Hypothalamus (tissue), 51 donors: ENCODE data around the gene MRPL42.
"Not testable (repeated sequence)": the region's sequence is repeated elsewhere in the genome, so short reads cannot be mapped to it uniquely, and the experiment has no call there.

Experiments used
- DNase-seq, 51 donors: peaks; one replicate each; lab custom pipeline; 2025; lab: John Stamatoyannopoulos, UW

The MRPL42 gene

DNA sequence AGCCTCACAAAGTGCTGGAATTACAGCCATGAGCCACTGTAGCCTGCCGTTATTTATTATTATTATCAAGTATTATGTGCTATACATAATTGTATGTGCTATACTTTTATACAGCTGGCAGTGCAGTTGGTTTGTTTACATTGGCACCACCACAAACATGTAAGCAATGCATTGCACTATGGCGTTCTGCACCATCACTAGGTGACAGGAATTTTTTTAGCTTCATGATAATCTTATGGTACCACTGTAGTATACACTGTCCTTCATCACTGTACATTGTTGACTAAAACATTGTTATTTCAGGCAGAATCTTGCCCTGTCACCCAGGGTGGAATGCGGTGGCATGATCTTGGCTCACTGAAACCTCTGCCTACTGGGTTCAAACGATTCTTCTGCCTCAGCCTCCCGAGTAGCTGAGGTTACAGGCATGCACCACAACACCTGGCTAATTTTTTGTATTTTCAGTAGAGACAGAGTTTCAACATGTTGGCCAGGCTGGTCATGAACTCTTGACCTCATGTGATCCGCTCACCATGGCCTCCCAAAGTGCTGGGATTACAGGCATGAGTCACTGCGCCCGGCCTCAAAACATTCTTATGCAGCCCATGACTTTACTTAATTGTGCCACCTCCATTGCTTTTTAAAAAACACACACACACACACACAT lies 17.1 kb downstream of the MRPL42 start:
- no peak for DNase-seq

GRCh38 chr12:93492808-93493207 lies 25.5 kb downstream of the MRPL42 start:
- not testable (repeated sequence) for DNase-seq

DNA sequence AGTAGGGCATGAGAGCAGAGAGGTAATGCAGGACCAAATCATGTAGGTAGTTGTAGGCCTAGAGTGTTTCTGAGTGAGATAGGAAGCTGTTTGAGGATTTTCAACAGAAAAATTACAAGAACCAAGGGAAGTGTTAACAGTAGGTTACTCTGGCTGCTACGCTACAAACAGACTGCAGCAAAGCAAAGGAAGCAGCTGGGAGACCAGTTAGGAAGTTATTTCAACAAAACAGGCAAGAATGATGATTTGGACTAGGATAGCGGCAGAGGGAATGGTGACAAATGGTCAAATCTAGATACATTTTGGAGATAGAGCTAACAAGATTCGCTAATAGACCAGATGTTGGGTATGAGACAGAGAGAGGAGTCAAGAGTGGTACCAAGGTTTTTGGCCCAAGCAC lies 26.8 kb downstream of the MRPL42 start:
- no peak for DNase-seq

DNA sequence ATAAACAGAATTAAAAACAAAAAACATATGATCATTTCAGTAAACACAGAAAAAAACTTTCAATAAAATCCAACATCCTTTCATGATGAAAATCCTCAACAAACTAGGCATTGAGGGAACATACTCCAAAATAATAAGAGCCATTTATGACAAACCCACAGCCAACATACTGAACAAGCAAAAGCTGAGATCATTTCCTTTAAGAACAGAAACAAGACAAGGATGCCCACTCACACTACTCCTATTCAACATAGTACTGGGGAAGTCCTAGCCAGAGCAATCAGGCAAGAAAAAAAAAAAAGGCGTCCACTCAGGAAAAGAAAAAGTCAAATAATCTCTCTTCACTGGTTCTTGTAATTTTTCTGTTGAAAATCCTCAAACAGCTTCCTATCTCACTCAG lies 30.1 kb downstream of the MRPL42 start:
- DNase-seq: no peak

DNA sequence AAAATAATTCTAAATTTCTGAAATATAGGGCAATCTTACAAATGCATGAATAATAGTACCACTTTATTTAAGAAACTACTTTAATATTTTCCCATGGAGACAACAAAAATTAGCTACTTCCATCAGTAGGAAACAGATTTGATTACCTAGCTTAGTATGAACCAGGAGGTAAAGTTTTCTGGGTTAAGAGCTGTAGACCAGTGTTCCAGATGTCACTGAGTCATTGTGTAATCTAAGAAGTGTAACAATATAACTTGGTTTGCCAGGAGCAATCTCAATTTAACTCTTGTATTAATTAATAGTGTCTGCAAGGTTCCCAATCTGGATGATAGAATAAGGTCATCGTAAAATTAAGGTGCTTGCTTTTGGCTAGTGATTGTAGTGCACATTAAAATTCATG lies 31.5 kb downstream of the MRPL42 start:
- DNase-seq: not testable (repeated sequence)

DNA sequence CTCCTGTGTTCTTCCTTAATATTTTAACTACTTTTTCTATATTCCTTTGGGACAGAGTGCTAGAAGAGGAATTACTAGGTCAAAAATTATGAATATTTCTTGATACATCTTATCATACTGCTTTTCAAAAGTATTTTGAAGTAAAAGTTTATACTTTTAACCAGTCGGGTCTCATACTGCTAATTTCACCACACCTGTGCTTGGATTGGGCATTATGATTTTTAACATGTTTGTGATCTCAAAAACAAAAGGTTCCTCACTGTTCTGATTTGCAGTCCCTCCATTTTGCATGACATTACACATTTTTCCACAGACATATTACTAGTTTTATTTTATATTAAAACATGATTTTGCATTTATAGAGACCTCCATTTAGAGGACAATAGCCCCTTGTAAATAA lies 32.9 kb downstream of the MRPL42 start:
- no peak for DNase-seq

GRCh38 chr12:93500667-93501066 lies 33.4 kb downstream of the MRPL42 start:
- no peak for DNase-seq

DNA sequence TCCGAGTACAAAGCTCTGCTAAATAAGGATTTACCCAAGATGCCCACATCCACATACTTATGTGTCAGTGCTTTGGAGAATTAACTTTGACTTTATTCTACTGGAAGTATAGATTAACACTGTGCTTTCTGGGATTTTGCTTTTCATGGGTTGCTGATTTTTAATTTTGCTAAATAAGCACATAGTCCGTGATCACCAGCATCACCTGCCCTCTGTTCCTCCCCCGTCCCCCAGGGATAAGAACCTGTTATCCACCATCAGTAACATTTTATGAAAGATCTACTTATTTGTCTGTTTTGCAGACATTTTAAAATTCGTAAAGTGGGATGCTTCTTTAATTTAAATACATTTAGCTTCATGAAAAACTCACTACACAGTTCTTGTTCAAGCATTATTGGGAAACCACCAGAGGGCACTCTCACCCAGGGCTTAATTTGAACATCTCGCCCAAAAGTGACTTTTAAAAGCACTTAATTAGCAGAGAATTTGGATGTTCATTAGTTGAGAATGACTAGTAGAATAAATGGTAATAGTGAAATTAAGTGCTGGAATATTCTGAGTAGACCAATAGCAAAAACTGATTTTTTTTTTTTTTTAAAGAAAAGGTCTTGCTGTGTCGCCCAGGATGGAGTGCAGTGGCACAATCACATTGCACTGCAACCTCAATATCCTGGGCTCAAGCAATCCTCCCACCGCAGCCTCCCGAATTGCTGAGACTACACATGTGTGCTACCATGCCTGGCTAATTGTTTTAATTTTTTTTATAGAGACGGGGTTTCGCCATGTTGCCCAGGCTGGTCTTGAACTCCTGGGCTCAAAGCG lies 35.7 kb downstream of the MRPL42 start:
- DNase-seq: peak in 18 of 51 donors; percentile 0 to 37 (median 8)

- DNase-seq: no peak
Observed at GRCh38 chr12:93507165-93507564, 39.9 kb downstream of the MRPL42 start.

- no peak for DNase-seq
Observed at GRCh38 chr12:93509506-93509905, 42.2 kb downstream of the MRPL42 start.

DNA sequence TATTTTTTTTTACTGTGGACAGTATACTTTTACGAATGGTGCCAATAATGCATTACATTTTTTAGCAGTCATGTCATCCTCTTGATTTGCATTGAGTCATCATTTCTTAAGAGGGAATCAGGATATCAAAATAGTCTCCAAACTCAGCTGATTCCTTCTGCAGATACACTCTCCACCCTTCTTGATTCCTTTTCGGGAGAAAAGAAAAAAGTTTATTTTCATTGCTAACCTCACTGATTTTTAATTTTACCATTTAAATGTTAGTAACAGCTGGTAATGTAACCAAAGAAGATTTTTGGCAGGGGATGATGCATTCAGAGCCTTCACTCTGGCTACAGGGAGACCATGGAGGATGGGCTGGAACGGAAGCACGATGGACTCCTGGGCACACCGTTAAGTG lies 47.5 kb downstream of the MRPL42 start:
- DNase-seq: no peak

DNA sequence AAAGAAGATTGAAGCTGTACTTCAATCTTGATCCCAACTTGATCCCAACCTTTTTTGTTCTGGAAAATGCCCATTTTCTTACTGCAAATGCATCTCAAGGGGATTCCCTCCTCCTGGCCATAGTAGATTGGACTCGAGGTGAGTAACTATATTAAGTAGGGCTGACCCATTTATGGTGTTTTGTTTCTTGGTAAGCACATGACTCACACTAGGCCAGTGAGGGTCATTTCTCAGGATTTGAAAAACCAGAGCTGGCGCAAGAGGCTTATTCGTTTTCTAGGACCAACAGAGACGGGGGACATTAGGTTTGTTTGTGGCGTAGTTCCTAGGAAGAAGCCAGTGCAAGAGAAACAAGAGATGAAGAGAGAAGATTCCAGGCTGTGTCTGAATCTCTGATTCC lies 51.4 kb downstream of the MRPL42 start:
- no peak for DNase-seq

GRCh38 chr12:93519859-93520258 lies 52.5 kb downstream of the MRPL42 start:
- DNase-seq: no peak

GRCh38 chr12:93520454-93520853 lies 53.1 kb downstream of the MRPL42 start:
- DNase-seq: no peak

DNA sequence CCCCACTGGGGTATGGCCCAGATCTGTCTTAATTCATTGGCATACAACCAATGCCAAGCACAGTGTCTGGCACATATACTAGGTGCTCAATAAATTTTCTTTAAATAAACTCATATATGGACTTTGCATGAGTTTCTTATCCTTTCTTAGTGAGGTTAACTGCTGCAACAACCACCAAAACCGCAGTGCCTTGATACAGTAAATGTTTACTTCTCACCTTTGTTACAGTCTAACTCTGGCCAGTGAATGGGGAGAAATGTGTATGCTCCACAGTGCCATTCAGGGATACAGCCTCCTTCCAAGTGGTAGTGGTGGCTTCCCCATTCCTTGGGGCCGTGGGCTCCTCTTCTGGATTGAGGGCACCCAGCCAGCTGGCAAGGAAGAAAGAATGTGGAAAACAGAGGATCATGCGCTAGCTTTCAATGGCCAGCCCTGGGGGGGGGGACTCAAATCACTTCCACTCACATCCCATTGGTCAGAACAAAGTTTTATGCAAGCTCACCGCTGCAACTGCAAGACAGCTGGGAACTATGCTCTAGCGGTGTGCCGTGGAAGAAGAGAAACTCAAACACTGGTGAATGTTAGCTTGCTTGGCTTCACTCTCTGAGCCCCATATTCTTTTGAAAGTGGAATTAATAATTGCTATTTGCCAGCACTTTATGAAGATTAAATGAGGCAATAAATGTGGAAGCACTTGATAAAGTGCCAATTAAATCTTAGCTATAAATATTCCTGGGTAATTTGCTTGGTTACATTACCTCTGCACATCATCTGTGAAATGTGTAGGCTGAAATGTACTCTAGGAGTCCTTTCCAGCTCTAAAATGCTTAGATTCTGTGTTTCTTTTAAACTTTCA lies 54.1 kb downstream of the MRPL42 start:
- no peak for DNase-seq

GRCh38 chr12:93524386-93525133 lies 57.2 kb downstream of the MRPL42 start:
- DNase-seq: no peak

DNA sequence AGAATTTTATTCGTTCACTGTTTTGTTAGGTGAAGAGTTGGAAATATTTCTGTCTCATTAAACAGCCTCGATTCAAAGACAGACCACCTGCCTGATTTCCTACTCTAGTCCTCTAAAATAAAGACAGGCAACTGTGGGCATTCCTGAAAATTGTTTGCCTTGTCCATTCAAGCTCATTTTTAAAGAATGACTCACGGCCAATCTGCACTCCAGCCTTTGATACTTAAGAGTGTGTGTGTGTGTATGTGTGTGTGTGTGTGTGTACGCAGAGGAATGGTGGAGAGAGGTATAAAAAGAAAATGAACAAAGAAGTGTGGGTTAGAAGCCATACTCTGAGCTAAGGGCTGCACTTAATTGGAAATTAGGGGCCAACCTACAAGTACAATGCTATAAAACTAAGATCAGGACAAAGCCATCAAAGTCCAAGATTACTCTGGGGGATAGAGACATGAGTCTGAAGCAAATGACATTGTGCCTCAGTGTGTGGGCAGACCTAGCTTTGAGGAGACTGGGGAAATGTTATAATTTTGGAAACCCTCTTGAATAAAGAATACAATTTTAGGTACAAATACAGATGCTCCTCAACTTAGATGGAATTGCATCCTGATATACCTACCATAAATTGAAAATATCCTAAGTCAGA lies 59.6 kb downstream of the MRPL42 start:
- no peak for DNase-seq

DNA sequence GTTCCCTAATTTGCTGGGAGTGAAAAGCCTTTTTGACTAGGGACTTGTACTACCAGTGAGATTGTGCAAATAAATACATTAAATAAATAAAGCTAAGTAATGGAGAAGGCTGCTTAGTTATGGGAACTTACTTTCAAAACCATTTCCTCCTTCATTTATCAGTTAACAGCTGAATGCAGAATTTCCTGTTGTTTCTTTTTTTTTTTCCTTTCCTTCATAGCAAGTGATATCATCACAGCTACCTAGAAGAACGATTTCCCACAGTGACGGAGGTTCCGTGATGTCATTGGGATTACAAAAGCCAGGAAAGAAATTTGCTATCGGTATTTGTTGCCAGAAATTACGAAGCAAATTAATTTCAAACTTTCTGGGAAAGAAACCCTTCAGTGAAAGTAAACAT lies 63.0 kb downstream of the MRPL42 start:
- DNase-seq: no peak

GRCh38 chr12:93533310-93533709 lies 66.0 kb downstream of the MRPL42 start:
- no peak for DNase-seq

DNA sequence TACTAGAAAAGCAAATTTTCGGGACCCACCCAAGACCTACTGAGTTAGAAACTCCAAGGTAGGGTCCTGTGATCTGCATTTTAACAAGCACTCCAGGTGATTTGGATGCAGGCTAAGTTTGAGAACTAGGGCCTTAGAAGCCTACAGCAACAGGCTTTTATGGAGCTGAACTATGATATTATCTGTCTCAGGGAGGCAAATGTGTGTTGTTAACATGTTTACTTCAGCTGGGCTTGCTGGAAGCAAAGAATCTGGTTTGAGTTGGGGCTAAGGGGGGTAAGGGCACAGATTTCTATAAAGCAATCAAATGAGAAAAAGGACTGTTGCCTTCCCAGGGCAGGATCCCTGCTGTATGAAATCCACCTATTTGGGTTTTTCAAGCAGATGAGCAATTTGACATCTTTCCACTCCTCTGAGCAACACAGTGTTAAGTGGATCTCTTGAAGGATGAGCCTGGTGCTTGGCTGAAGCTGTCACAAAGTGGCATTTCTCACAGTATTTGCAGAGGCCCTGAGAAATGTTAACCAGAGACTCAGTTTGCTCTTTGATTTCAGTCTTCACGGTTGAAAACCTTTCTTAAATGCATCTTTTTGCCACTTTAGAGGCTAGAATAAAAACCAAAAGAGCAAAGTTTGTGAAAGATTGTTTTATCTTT lies 68.9 kb downstream of the MRPL42 start:
- no peak for DNase-seq
